HFF-Myc (cell line): ENCODE data around the gene SH3BP1.

Source experiments
- DNase-seq: peaks from one replicate; pipeline ENCODE4 v3.0.0-alpha.2; 2011; ENCODE audit warnings: low read depth; ENCODE audit errors: extremely low read depth
- H3K4me3 ChIP-seq: replicated peaks from 2 replicates; pipeline ENCODE4 v1.5.1; 2011; ENCODE audit warnings: low read depth, mild to moderate bottlenecking, control low read depth, low read length
- CTCF ChIP-seq: IDR thresholded peaks from 2 replicates; pipeline ENCODE4 v1.5.1; 2012; ENCODE audit warnings: mild to moderate bottlenecking, low read depth, low read length, control low read depth; ENCODE audit errors: missing control alignments

The SH3BP1 gene

GRCh38 chr22:37624017-37624365, 15.5 kb upstream of the SH3BP1 start:
- no peak overlapping the region for H3K4me3 ChIP-seq
- no peak for TF ChIP-seq CTCF
- DNase-seq, result no peak

GRCh38 chr22:37624876-37625275, 14.6 kb upstream of the SH3BP1 start:
- no peak for TF ChIP-seq CTCF
- no peak overlapping the region for H3K4me3 ChIP-seq
- DNase-seq, result no peak

- no peak overlapping the region for H3K4me3 ChIP-seq
- DNase-seq, result no peak
- no peak for TF ChIP-seq CTCF
These were observed 13.7 kb upstream of the SH3BP1 start for GRCh38 chr22:37625737-37626136.

GRCh38 chr22:37626144-37626543, 13.3 kb upstream of the SH3BP1 start:
- no peak for DNase-seq
- no peak overlapping the region for H3K4me3 ChIP-seq
- TF ChIP-seq CTCF, result no peak

- no peak for TF ChIP-seq CTCF
- no peak for DNase-seq
- H3K4me3 ChIP-seq, result no peak overlapping the region
These were observed 12.9 kb upstream of the SH3BP1 start for GRCh38 chr22:37626556-37627075.

GRCh38 chr22:37627121-37627520, 12.3 kb upstream of the SH3BP1 start:
- no peak for DNase-seq
- no peak overlapping the region for H3K4me3 ChIP-seq
- no peak for TF ChIP-seq CTCF

GRCh38 chr22:37627545-37627944, 11.9 kb upstream of the SH3BP1 start:
- no peak overlapping the region for H3K4me3 ChIP-seq

More at GRCh38 chr22:37627545-37627944, 11.9 kb upstream of the SH3BP1 start:
- DNase-seq, result no peak
- no peak for TF ChIP-seq CTCF
